SK-N-MC (cell line): ENCODE results near the gene PDCD11.

Source experiments
- DNase-seq: peaks from one replicate; pipeline ENCODE4 v3.0.0-alpha.2; 2011; ENCODE audit warnings: low read depth, low spot score
- H3K27ac ChIP-seq: fragments of 200-600 bp; sonication (generic); 2 replicates; pipeline ENCODE4 v1.5.1; 2016; ENCODE audit warnings: mixed run types
- H3K36me3 ChIP-seq: fragments of 200-600 bp; sonication (generic); 2 replicates; pipeline ENCODE4 v1.6.1; 2017; ENCODE audit warnings: antibody characterized with exemption, low read length, mixed read lengths; ENCODE audit not compliant: insufficient read depth
- H3K4me3 ChIP-seq: fragments of 200-600 bp; sonication (generic); 2 replicates; pipeline ENCODE4 v1.5.1; 2016
- H3K9ac ChIP-seq: fragments of 200-600 bp; sonication (generic); 2 replicates; pipeline ENCODE4 v1.8.0; 2017; ENCODE audit warnings: mixed run types, mixed read lengths; ENCODE audit not compliant: insufficient read length
- H3K9me3 ChIP-seq: fragments of 200-600 bp; sonication (generic); 2 replicates; pipeline ENCODE4 v1.6.1; 2017; ENCODE audit warnings: low read depth, mild to moderate bottlenecking, antibody characterized with exemption, low read length, moderate library complexity, mixed read lengths
- EZH2 ChIP-seq: fragments of 200-600 bp; sonication (generic); IDR thresholded peaks from one replicate; pipeline ENCODE4 v1.6.1; 2017; ENCODE audit warnings: antibody characterized with exemption
- FOXP2 ChIP-seq: optimal IDR thresholded peaks from 2 replicates; pipeline ENCODE3; 2011; ENCODE audit warnings: mild to moderate bottlenecking, moderate library complexity; ENCODE audit not compliant: insufficient read depth; ENCODE audit errors: extremely low read length, control extremely low read depth
- POLR2AphosphoS5 ChIP-seq: IDR thresholded peaks from 2 replicates; pipeline ENCODE4 v1.6.1; 2012; ENCODE audit warnings: mild to moderate bottlenecking, low read depth, low read length, borderline replicate concordance

PDCD11 gene

GRCh38 chr10:103443475-103444185, 47.2 kb downstream of the PDCD11 start:
- no peak overlapping the region for H3K9ac ChIP-seq
- H3K36me3 ChIP-seq = peaks cover 15% of the 10 kb centered on the region; the same call in 1 of the 2 replicates
- H3K4me3 ChIP-seq = no peak overlapping the region
- DNase-seq = no peak
- no peak for TF ChIP-seq EZH2
- no peak for TF ChIP-seq POLR2AphosphoS5
- no peak for TF ChIP-seq FOXP2
- no peaks in the 10 kb centered on the region for H3K9me3 ChIP-seq
- no peak overlapping the region for H3K27ac ChIP-seq

GRCh38 chr10:103444478-103444877, 48.1 kb downstream of the PDCD11 start:
- DNase-seq = no peak
- H3K27ac ChIP-seq = no peak overlapping the region
- H3K9me3 ChIP-seq = no peaks in the 10 kb centered on the region
- no peak overlapping the region for H3K4me3 ChIP-seq
- TF ChIP-seq EZH2 (no peak), POLR2AphosphoS5 (no peak), FOXP2 (no peak)
- no peak overlapping the region for H3K9ac ChIP-seq
- peaks cover 15% of the 10 kb centered on the region; the same call in 1 of the 2 replicates for H3K36me3 ChIP-seq

- H3K36me3 ChIP-seq = peaks cover 15% of the 10 kb centered on the region; the same call in 1 of the 2 replicates
- no peak overlapping the region for H3K9ac ChIP-seq
- H3K4me3 ChIP-seq = no peak overlapping the region
- no peak for DNase-seq
- no peak overlapping the region for H3K27ac ChIP-seq
- TF ChIP-seq POLR2AphosphoS5 (no peak), EZH2 (no peak), FOXP2 (no peak)
- H3K9me3 ChIP-seq = no peaks in the 10 kb centered on the region
Observed at GRCh38 chr10:103445366-103445765, 48.9 kb downstream of the PDCD11 start.

GRCh38 chr10:103445767-103446567, 49.5 kb downstream of the PDCD11 start:
- TF ChIP-seq POLR2AphosphoS5 (no peak), FOXP2 (no peak), EZH2 (no peak)
- H3K27ac ChIP-seq = no peak overlapping the region

GRCh38 chr10:103447187-103447586, 50.8 kb downstream of the PDCD11 start:
- Histone ChIP-seq H3K36me3 (peaks cover 15% of the 10 kb centered on the region; the same call in 1 of the 2 replicates), H3K9me3 (no peaks in the 10 kb centered on the region), H3K4me3 (no peak overlapping the region), H3K9ac (no peak overlapping the region), H3K27ac (no peak overlapping the region)
- DNase-seq = no peak
- TF ChIP-seq EZH2 = no peak

More at GRCh38 chr10:103445767-103446567, 49.5 kb downstream of the PDCD11 start:
- H3K9me3 ChIP-seq = no peaks in the 10 kb centered on the region
- peaks cover 15% of the 10 kb centered on the region; the same call in 1 of the 2 replicates for H3K36me3 ChIP-seq
- no peak for DNase-seq
- no peak overlapping the region for H3K9ac ChIP-seq
- no peak overlapping the region for H3K4me3 ChIP-seq

GRCh38 chr10:103448746-103449145, 52.3 kb downstream of the PDCD11 start:
- H3K4me3 ChIP-seq = no peak overlapping the region
- DNase-seq = no peak
- TF ChIP-seq EZH2 (no peak), FOXP2 (no peak), POLR2AphosphoS5 (no peak)
- peaks cover 12% of the 10 kb centered on the region; the same call in 1 of the 2 replicates for H3K36me3 ChIP-seq
- H3K9me3 ChIP-seq = no peaks in the 10 kb centered on the region
- no peak overlapping the region for H3K9ac ChIP-seq
- no peak overlapping the region for H3K27ac ChIP-seq

GRCh38 chr10:103449208-103450144, 53.0 kb downstream of the PDCD11 start:
- no peaks in the 10 kb centered on the region for H3K9me3 ChIP-seq
- no peak overlapping the region for H3K27ac ChIP-seq
- H3K36me3 ChIP-seq = peaks cover 12% of the 10 kb centered on the region; the same call in 1 of the 2 replicates
- no peak for TF ChIP-seq POLR2AphosphoS5
- no peak for TF ChIP-seq EZH2
- no peak overlapping the region for H3K9ac ChIP-seq
- H3K4me3 ChIP-seq = no peak overlapping the region
- DNase-seq = no peak

GRCh38 chr10:103450201-103450695, 53.8 kb downstream of the PDCD11 start:
- Histone ChIP-seq H3K27ac (no peak overlapping the region), H3K36me3 (peaks cover 8% of the 10 kb centered on the region; the same call in 1 of the 2 replicates), H3K9ac (no peak overlapping the region), H3K4me3 (no peak overlapping the region), H3K9me3 (no peaks in the 10 kb centered on the region)
- DNase-seq = no peak
- TF ChIP-seq EZH2 = no peak
- TF ChIP-seq FOXP2 = no peak
- no peak for TF ChIP-seq POLR2AphosphoS5
